ENCODE data around the gene PFKFB2. TPM values are rescaled to one million over a fixed set of nuclear protein-coding genes. Genes with fewer than 3 reads are reported as not detected.
A peak's percentile ranks its signal among the peaks of the same experiment; 100 is the strongest.

PFKFB2 gene
- total RNA-seq, 1 donor from 2014 or later = 5.1 TPM

GRCh38 chr1:207071426-207071825 lies 18.4 kb downstream of the PFKFB2 start:
- TF ChIP-seq CTCF (conservative IDR thresholded peaks at IDR 0.05; ENCODE audit: low read depth, low read length) = no peak
- no peak overlapping the region for H3K4me3 ChIP-seq (ENCODE audit: low read depth, low read length)
- no peak for DNase-seq (ENCODE audit: low read depth)

- DNase-seq (ENCODE audit: low read depth) = no peak
- H3K4me3 ChIP-seq (ENCODE audit: low read depth, low read length) = no peak overlapping the region
- no peak for TF ChIP-seq CTCF (conservative IDR thresholded peaks at IDR 0.05; ENCODE audit: low read depth, low read length)
Observed at GRCh38 chr1:207072233-207072632, 19.2 kb downstream of the PFKFB2 start.

- no peak for DNase-seq (ENCODE audit: low read depth)
- no peak overlapping the region for H3K4me3 ChIP-seq (ENCODE audit: low read depth, low read length)
- no peak for TF ChIP-seq CTCF (conservative IDR thresholded peaks at IDR 0.05; ENCODE audit: low read depth, low read length)
Observed at GRCh38 chr1:207073906-207074820, 21.1 kb downstream of the PFKFB2 start.

- no peak overlapping the region for H3K4me3 ChIP-seq (ENCODE audit: low read depth, low read length)
- no peak for TF ChIP-seq CTCF (conservative IDR thresholded peaks at IDR 0.05; ENCODE audit: low read depth, low read length)
- no peak for DNase-seq (ENCODE audit: low read depth)
Observed at GRCh38 chr1:207076181-207076955, 23.3 kb downstream of the PFKFB2 start.

GRCh38 chr1:207077012-207077411 lies 23.9 kb downstream of the PFKFB2 start:
- no peak for DNase-seq (ENCODE audit: low read depth)
- no peak for TF ChIP-seq CTCF (conservative IDR thresholded peaks at IDR 0.05; ENCODE audit: low read depth, low read length)
- H3K4me3 ChIP-seq (ENCODE audit: low read depth, low read length) = no peak overlapping the region

GRCh38 chr1:207077470-207078377 lies 24.6 kb downstream of the PFKFB2 start:
- DNase-seq (ENCODE audit: low read depth) = peak; percentile 20
- H3K4me3 ChIP-seq (ENCODE audit: low read depth, low read length) = no peak overlapping the region
- TF ChIP-seq CTCF (conservative IDR thresholded peaks at IDR 0.05; ENCODE audit: low read depth, low read length) = peak; percentile 86
